ENCODE results near the gene TIMP3.

GRCh38 chr22:32823024-32823730 lies 21.7 kb downstream of the TIMP3 start:
- peak; percentile 60 for TF ChIP-seq CTCF (conservative IDR thresholded peaks at IDR 0.05; ENCODE audit: low read length)
- TF ChIP-seq EZH2phosphoT487 (IDR thresholded peaks at IDR 0.05; ENCODE audit: borderline replicate concordance): no peak
